A549 (cell line): ENCODE data around the gene CCNL1. TPM values are rescaled to one million over a fixed set of nuclear protein-coding genes. Genes with fewer than 3 reads are reported as not detected.

Source experiments
- ATAC-seq, 2 experiments: fragments of 200-7000 bp in 1 of 2; fragments of >200 bp in 1 of 2; cut with Nextera tagmentation in 1 of 2; cut with Tn5 transposase in 1 of 2; 3 replicates each; pipeline versions ENCODE4 v1.8.0 to v1.9.1; 2018 to 2020; ENCODE audit warnings: mild to moderate bottlenecking in 1 of 2, moderate library complexity in 1 of 2
- CTCF ChIA-PET: fragments of 300-600 bp; sonication (Branson Sonifier 250); formaldehyde crosslinking; extraction: SDS; loops from one replicate; lab custom pipeline; 2021; ENCODE audit warnings: antibody characterized with exemption, inconsistent platforms; lab: Yijun Ruan, JAX
- POLR2A ChIA-PET: fragments of 350-600 bp; formaldehyde crosslinking; extraction: SDS; loops from one replicate; lab custom pipeline; 2021; ENCODE audit warnings: antibody characterized with exemption, inconsistent platforms; lab: Yijun Ruan, JAX
- DNase-seq, 2 experiments: peaks; one replicate each; pipeline versions ENCODE4 v3.0.0 to v3.0.0-alpha.2; 2011 to 2016; ENCODE audit warnings: low read depth in 1 of 2, low spot score in 1 of 2
- FAIRE-seq: peaks from 2 replicates; lab custom pipeline; 2011; peaks lifted over from hg19 to GRCh38; lab: Jason Lieb, UNC
- H3K27ac ChIP-seq, 2 experiments: fragments of >200 bp; sonication (Bioruptor Twin); formaldehyde crosslinking; 3 replicates each; pipeline ENCODE4 v1.5.1; 2016 to 2017
- H3K4me1 ChIP-seq: fragments of >200 bp; sonication (Bioruptor Twin); formaldehyde crosslinking; 3 replicates; pipeline ENCODE4 v1.6.1; 2016
- H3K4me2 ChIP-seq: fragments of >200 bp; sonication (Bioruptor Twin); formaldehyde crosslinking; 3 replicates; pipeline ENCODE4 v1.6.1; 2016
- H3K4me3 ChIP-seq: fragments of >200 bp; sonication (Bioruptor Twin); formaldehyde crosslinking; 3 replicates; pipeline ENCODE4 v1.5.1; 2016
- H3K9me3 ChIP-seq: fragments of >200 bp; sonication (Bioruptor Twin); formaldehyde crosslinking; 3 replicates; pipeline ENCODE4 v1.6.1; 2016
- BCL3 ChIP-seq: fragments of >200 bp; sonication (Bioruptor Twin); formaldehyde crosslinking; IDR thresholded peaks from 3 replicates; pipeline ENCODE4 v1.6.1; 2016
- CBX2 ChIP-seq: fragments of 200-600 bp; sonication (generic); IDR thresholded peaks from 2 replicates; pipeline ENCODE4 v1.6.1; 2016; ENCODE audit warnings: low read depth, mild to moderate bottlenecking, borderline replicate concordance
- CHD2 ChIP-seq: fragments of 150-350 bp; IDR thresholded peaks from 2 replicates; pipeline ENCODE4 v1.6.1; 2014; ENCODE audit warnings: low read length; ENCODE audit not compliant: partially characterized antibody
- CHD4 ChIP-seq: fragments of 200-600 bp; sonication (generic); IDR thresholded peaks from 2 replicates; pipeline ENCODE4 v1.6.1; 2016; ENCODE audit warnings: antibody characterized with exemption, mild to moderate bottlenecking, borderline replicate concordance
- CTCF ChIP-seq: fragments of >200 bp; sonication (Bioruptor Twin); formaldehyde crosslinking; IDR thresholded peaks from 3 replicates; pipeline ENCODE4 v1.5.1; 2016
- E2F6 ChIP-seq: IDR thresholded peaks from 2 replicates; pipeline ENCODE4 v1.6.1; 2012; ENCODE audit warnings: low read depth, borderline replicate concordance
- ELK1 ChIP-seq: fragments of 150-350 bp; IDR thresholded peaks from 2 replicates; pipeline ENCODE4 v1.6.1; 2014; ENCODE audit warnings: low read depth, mild to moderate bottlenecking, low read length
- ESRRA ChIP-seq: fragments of 150-350 bp; IDR thresholded peaks from 2 replicates; pipeline ENCODE4 v1.6.1; 2014; ENCODE audit warnings: mild to moderate bottlenecking, low read length, borderline replicate concordance
- GATA3 ChIP-seq: IDR thresholded peaks from 2 replicates; pipeline ENCODE4 v1.6.1; 2012; ENCODE audit warnings: borderline replicate concordance
- HOXA7 ChIP-seq: fragments of 250-450 bp; sonication (Bioruptor Pico); IDR thresholded peaks from 2 replicates; pipeline ENCODE4 v1.5.0; 2020; ENCODE audit warnings: mild to moderate bottlenecking, moderate library complexity
- HOXB13 ChIP-seq: fragments of 250-450 bp; sonication (Bioruptor Pico); IDR thresholded peaks from 2 replicates; pipeline ENCODE4 v1.5.0; 2020; ENCODE audit warnings: low read depth, mild to moderate bottlenecking, moderate library complexity
- KDM5A ChIP-seq: fragments of 200-600 bp; sonication (generic); IDR thresholded peaks from 2 replicates; pipeline ENCODE4 v1.6.1; 2016; ENCODE audit warnings: antibody characterized with exemption, mild to moderate bottlenecking
- MAX ChIP-seq: IDR thresholded peaks from 2 replicates; pipeline ENCODE4 v1.6.1; 2012
- MYC ChIP-seq: IDR thresholded peaks from 2 replicates; pipeline ENCODE4 v1.6.1; 2012; ENCODE audit warnings: mild to moderate bottlenecking, inconsistent platforms, low read length, improper control_type of control experiment, borderline replicate concordance
- PBX3 ChIP-seq: IDR thresholded peaks from 2 replicates; pipeline ENCODE4 v1.6.1; 2012
- PHF8 ChIP-seq: fragments of 200-600 bp; sonication (generic); IDR thresholded peaks from 2 replicates; pipeline ENCODE4 v1.6.1; 2016; ENCODE audit warnings: low read depth, mild to moderate bottlenecking, antibody characterized with exemption, moderate library complexity, borderline replicate concordance
- POLR2A ChIP-seq: IDR thresholded peaks from 2 replicates; pipeline ENCODE4 v1.6.1; 2012; ENCODE audit warnings: mild to moderate bottlenecking, low read length
- POLR2AphosphoS2 ChIP-seq: conservative IDR thresholded peaks from 2 replicates; pipeline ENCODE4 v1.6.1; 2012; ENCODE audit warnings: low read length, improper control_type of control experiment, inconsistent platforms
- RARB ChIP-seq: fragments of 250-450 bp; sonication (Bioruptor Pico); IDR thresholded peaks from 2 replicates; pipeline ENCODE4 v1.8.0; 2021; ENCODE audit warnings: mild to moderate bottlenecking, moderate library complexity
- RCOR1 ChIP-seq: fragments of 150-350 bp; IDR thresholded peaks from 2 replicates; pipeline ENCODE4 v1.6.1; 2014; ENCODE audit warnings: antibody characterized with exemption, low read length, low read depth
- SREBF2 ChIP-seq: fragments of 450-650 bp; IDR thresholded peaks from 2 replicates; pipeline ENCODE4 v1.6.1; 2014; ENCODE audit warnings: mild to moderate bottlenecking, moderate library complexity
- TP53 ChIP-seq: fragments of 250-450 bp; sonication (Bioruptor Pico); IDR thresholded peaks from 2 replicates; pipeline ENCODE4 v1.5.0; 2021; ENCODE audit warnings: mild to moderate bottlenecking, moderate library complexity
- ZFP36 ChIP-seq: fragments of 450-650 bp; IDR thresholded peaks from 2 replicates; pipeline ENCODE4 v1.6.1; 2014; ENCODE audit warnings: borderline replicate concordance; ENCODE audit not compliant: partially characterized antibody
- ZNF302 ChIP-seq: fragments of 250-450 bp; sonication (Bioruptor Pico); IDR thresholded peaks from 2 replicates; pipeline ENCODE4 v1.9.0; 2021; ENCODE audit warnings: inconsistent platforms, mild to moderate bottlenecking, moderate library complexity
- ZSCAN20 ChIP-seq: fragments of 250-450 bp; sonication (Bioruptor Pico); IDR thresholded peaks from 2 replicates; pipeline ENCODE4 v1.8.0; 2022; ENCODE audit warnings: mild to moderate bottlenecking, moderate library complexity
- WGBS: methylation state at CpG from one replicate; pipeline ENCODE4 v1.1.6; 2017; ENCODE audit errors: missing lambda C conversion rate; 5-methylcytosine and 5-hydroxymethylcytosine counted together
- polyA plus RNA-seq, 4 experiments: library from polyadenylated mRNA; depleted of rRNA in 3 of 4; stranded (reverse); fragments of >200 nt; fragmentation: RNase III in 1 of 4; extraction: RNeasy Plus Mini Kit Qiagen cat#74134 plus additional on column Dnase treatment in 1 of 4; gene quantifications; 2 replicates in 3 of 4; 3 replicates in 1 of 4; pipeline ENCODE4 v1.2.3, GENCODE V29; 2011 to 2017

Gene CCNL1
- polyA plus RNA-seq, 2 of the 4 experiments (the other 2 are of a cell fraction), result 45.1 to 170 TPM

GRCh38 chr3:157156837-157157635 is 2.9 kb downstream of the CCNL1 start:
- peak overlapping the region; percentile 86 for H3K4me2 ChIP-seq
- no peak for FAIRE-seq
- POLR2A ChIA-PET, result interaction anchor here (1.2 kb wide), 1 partner anchor 18 kb away, joined by 5 read pairs; no protein-coding TSS in a partner anchor
- peak in 1 of 2 experiments; percentile 33 for DNase-seq
- H3K9me3 ChIP-seq, result no peaks in the 10 kb centered on the region
- no peak for ATAC-seq
- H3K27ac ChIP-seq, result no peak overlapping the region
- H3K4me3 ChIP-seq, result peak overlapping the region; percentile 96
- no peak for TF ChIP-seq POLR2A
- no peak for TF ChIP-seq PBX3
- no peak for TF ChIP-seq KDM5A
- no peak for TF ChIP-seq ZNF302 (CRISPR knock-in tag)
- TF ChIP-seq PHF8, result no peak
- TF ChIP-seq ESRRA, result no peak
- TF ChIP-seq CTCF, result no peak
- TF ChIP-seq SREBF2, result no peak
- no peak for TF ChIP-seq HOXB13 (CRISPR knock-in tag)
- no peak; the same call in 1 of the 2 replicates for TF ChIP-seq HOXA7 (CRISPR knock-in tag)
- no peak for TF ChIP-seq CBX2
- no peak for TF ChIP-seq ELK1
- no peak for TF ChIP-seq BCL3
- no peak for TF ChIP-seq MYC
- TF ChIP-seq GATA3, result no peak
- no peak for TF ChIP-seq TP53 (CRISPR knock-in tag)
- TF ChIP-seq E2F6, result no peak
- TF ChIP-seq CHD4, result no peak
- CTCF ChIA-PET, result interaction anchor here (0.6 to 1.0 kb wide), 3 partner anchors 13 to 42 kb away, joined by 3 read pairs; no protein-coding TSS in a partner anchor
- H3K4me1 ChIP-seq, result peaks cover 56% of the 10 kb centered on the region
- 58% methylated on average over 7 of the region's 7 CpGs for WGBS

GRCh38 chr3:157155591-157155990 is 4.4 kb downstream of the CCNL1 start:
- Histone ChIP-seq H3K4me1 (peaks cover 49% of the 10 kb centered on the region), H3K27ac (no peak overlapping the region), H3K4me2 (peak overlapping the region; percentile 86), H3K9me3 (no peaks in the 10 kb centered on the region), H3K4me3 (peak overlapping the region; percentile 6; the same call in 1 of the 3 replicates)
- FAIRE-seq (no peak), DNase-seq (no peak), ATAC-seq (no peak)
- ChIA-PET POLR2A (interaction anchor here (0.8 kb wide), 1 partner anchor 10 kb away, joined by 3 read pairs; no protein-coding TSS in a partner anchor), CTCF (interaction anchor here (1.3 to 1.8 kb wide), 3 partner anchors 17 to 18 kb away, joined by 3 read pairs; no protein-coding TSS in a partner anchor)
- WGBS, result 67% methylated on average over 3 of the region's 3 CpGs
- TF ChIP-seq MAX (no peak), POLR2A (no peak), RCOR1 (no peak), POLR2AphosphoS2 (no peak), RARB (CRISPR knock-in tag) (no peak), CHD2 (no peak), ZSCAN20 (no peak), ZFP36 (no peak)
